ENCODE data around the gene RNASEH2B. TPM values are rescaled to one million over a fixed set of nuclear protein-coding genes. Genes with fewer than 3 reads are reported as not detected.

RNASEH2B gene
- total RNA-seq, 1 experiment from 2014 or later: 60.2 TPM

DNA sequence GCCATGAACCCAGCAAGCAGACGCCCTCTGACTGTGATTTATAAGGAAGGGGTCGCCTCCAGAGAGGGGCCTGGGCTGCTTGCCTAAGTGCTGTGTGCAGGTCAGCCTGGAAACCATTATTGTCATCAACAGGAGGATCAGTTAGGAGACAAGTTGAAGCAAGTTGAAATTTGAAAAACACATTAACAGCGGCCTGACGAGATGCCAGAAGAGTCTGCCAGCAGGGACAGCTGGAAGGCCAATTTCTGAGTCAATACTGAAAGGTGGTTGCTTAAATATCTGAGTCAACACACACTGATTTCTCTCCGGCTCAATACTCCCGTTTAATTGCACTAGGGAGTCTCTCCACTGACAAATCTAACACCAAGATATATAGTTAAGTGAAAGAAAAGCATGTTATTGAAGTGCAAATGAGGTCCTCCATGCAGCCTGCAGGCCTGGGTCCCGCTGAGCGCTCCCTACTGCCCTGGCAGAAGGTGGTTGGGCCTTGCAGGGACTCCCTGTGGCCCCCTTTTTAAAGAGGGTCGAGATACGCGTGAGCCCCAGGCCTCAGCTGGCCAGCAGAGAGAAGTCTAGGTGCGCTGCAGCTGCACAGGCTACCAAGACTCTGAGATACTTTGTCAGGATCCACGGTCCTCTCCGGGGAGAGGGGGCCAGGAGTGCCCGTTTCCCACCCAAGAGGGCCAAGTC, 91.1 kb downstream of the RNASEH2B start:
- Histone ChIP-seq H3K27me3 (replicated peaks; ENCODE audit: control insufficient read depth, insufficient read depth, low read length) (no peaks in the 10 kb centered on the region), H3K4me1 (peaks cover 22% of the 10 kb centered on the region), H3K9me3 (no peaks in the 10 kb centered on the region), H3K36me3 (ENCODE audit: control insufficient read depth, insufficient read depth, low read length) (no peaks in the 10 kb centered on the region), H3K4me3 (ENCODE audit: low read depth, low read length) (no peak overlapping the region)
- Mint-ChIP-seq H3K36me3 (ENCODE audit: insufficient read depth, unreplicated experiment) (no peaks in the 10 kb centered on the region), H3K9me3 (ENCODE audit: unreplicated experiment) (no peaks in the 10 kb centered on the region), H3K27me3 (ENCODE audit: insufficient read depth, unreplicated experiment) (no peaks in the 10 kb centered on the region), H3K4me3 (ENCODE audit: unreplicated experiment) (no peak overlapping the region), H3K4me1 (ENCODE audit: low read depth, unreplicated experiment) (no peaks in the 10 kb centered on the region), H3K27ac (ENCODE audit: unreplicated experiment) (no peak overlapping the region)
- TF ChIP-seq, protein P1, sequence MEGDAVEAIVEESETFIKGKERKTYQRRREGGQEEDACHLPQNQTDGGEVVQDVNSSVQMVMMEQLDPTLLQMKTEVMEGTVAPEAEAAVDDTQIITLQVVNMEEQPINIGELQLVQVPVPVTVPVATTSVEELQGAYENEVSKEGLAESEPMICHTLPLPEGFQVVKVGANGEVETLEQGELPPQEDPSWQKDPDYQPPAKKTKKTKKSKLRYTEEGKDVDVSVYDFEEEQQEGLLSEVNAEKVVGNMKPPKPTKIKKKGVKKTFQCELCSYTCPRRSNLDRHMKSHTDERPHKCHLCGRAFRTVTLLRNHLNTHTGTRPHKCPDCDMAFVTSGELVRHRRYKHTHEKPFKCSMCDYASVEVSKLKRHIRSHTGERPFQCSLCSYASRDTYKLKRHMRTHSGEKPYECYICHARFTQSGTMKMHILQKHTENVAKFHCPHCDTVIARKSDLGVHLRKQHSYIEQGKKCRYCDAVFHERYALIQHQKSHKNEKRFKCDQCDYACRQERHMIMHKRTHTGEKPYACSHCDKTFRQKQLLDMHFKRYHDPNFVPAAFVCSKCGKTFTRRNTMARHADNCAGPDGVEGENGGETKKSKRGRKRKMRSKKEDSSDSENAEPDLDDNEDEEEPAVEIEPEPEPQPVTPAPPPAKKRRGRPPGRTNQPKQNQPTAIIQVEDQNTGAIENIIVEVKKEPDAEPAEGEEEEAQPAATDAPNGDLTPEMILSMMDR (IDR thresholded peaks at IDR 0.05; ENCODE audit: insufficient read depth in 1 of 2, low read depth in 1 of 2, low read length in 1 of 2, severe bottlenecking in 1 of 2, unreplicated experiment in 1 of 2): no peak
- CTCF ChIA-PET: no interaction called here
- no peak for DNase-seq
- intact Hi-C loops (cut with micrococcal nuclease; ENCODE audit: unreplicated experiment): no loop called here
- POLR2A ChIA-PET: no interaction called here
- BruUV-seq (replicated peaks): no TSS peak

DNA sequence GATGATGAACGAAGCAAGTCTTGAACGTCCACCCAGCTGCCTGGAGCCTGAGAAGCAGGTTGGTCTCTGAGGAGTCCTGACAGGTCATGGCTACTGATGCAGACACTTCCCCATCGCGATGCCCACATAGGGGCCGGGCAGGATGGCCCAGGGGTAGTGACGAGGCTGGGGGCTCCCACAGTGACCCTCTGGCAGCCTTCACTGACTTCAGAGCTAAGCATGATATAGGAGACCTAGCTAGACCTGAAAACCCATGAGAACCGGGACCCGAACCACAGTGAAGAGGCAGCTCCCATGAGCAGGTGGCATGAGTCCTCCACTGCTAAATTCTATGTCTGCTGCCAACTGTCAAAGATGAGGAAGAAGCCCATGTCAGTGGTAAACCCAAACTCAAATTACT, 91.7 kb downstream of the RNASEH2B start:
- intact Hi-C loops (cut with micrococcal nuclease; ENCODE audit: unreplicated experiment): no loop called here
- no peaks in the 10 kb centered on the region for H3K4me1 Mint-ChIP-seq (ENCODE audit: low read depth, unreplicated experiment)
- H3K4me3 Mint-ChIP-seq (ENCODE audit: unreplicated experiment): no peak overlapping the region
- H3K27ac Mint-ChIP-seq (ENCODE audit: unreplicated experiment): no peak overlapping the region
- Histone ChIP-seq H3K4me3 (ENCODE audit: low read depth, low read length) (no peak overlapping the region), H3K27me3 (replicated peaks; ENCODE audit: control insufficient read depth, insufficient read depth, low read length) (no peaks in the 10 kb centered on the region), H3K9me3 (no peaks in the 10 kb centered on the region), H3K36me3 (ENCODE audit: control insufficient read depth, insufficient read depth, low read length) (no peaks in the 10 kb centered on the region), H3K4me1 (peaks cover 22% of the 10 kb centered on the region)
- no peaks in the 10 kb centered on the region for H3K27me3 Mint-ChIP-seq (ENCODE audit: insufficient read depth, unreplicated experiment)
- no peak for DNase-seq
- H3K36me3 Mint-ChIP-seq (ENCODE audit: insufficient read depth, unreplicated experiment): no peaks in the 10 kb centered on the region
- TF ChIP-seq, protein P1 (IDR thresholded peaks at IDR 0.05; ENCODE audit: insufficient read depth in 1 of 2, low read depth in 1 of 2, low read length in 1 of 2, severe bottlenecking in 1 of 2, unreplicated experiment in 1 of 2): no peak
- ChIA-PET POLR2A (no interaction called here), CTCF (no interaction called here)
- H3K9me3 Mint-ChIP-seq (ENCODE audit: unreplicated experiment): no peaks in the 10 kb centered on the region
- no TSS peak for BruUV-seq (replicated peaks)

DNA sequence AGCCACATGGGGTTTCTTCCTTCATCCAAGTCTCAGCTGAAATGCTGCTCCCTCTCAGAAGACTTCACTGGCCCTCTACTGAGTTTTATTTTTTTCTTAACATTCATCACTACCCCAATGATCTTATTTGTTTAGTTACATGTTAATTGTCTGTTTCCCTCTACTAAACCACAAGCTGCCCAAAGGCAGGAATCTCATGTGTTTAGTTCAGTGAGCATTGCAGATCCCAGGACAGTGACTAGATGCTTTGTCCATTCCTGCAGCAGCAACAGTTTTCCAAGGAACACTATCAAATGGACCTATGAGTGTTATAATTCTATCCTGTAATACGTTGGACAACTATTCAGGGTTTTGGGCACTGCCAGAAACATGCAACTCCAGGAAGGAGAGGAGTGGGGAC, 93.1 kb downstream of the RNASEH2B start:
- BruUV-seq (replicated peaks): no TSS peak
- Mint-ChIP-seq H3K9me3 (ENCODE audit: unreplicated experiment) (no peaks in the 10 kb centered on the region), H3K4me3 (ENCODE audit: unreplicated experiment) (no peak overlapping the region), H3K36me3 (ENCODE audit: insufficient read depth, unreplicated experiment) (no peaks in the 10 kb centered on the region), H3K27me3 (ENCODE audit: insufficient read depth, unreplicated experiment) (no peaks in the 10 kb centered on the region), H3K4me1 (ENCODE audit: low read depth, unreplicated experiment) (no peaks in the 10 kb centered on the region), H3K27ac (ENCODE audit: unreplicated experiment) (no peak overlapping the region)
- no peak overlapping the region for H3K4me3 ChIP-seq (ENCODE audit: low read depth, low read length)
- TF ChIP-seq, protein P1 (IDR thresholded peaks at IDR 0.05; ENCODE audit: insufficient read depth in 1 of 2, low read depth in 1 of 2, low read length in 1 of 2, severe bottlenecking in 1 of 2, unreplicated experiment in 1 of 2): no peak
- no peaks in the 10 kb centered on the region for H3K9me3 ChIP-seq
- intact Hi-C loops (cut with micrococcal nuclease; ENCODE audit: unreplicated experiment): no loop called here
- DNase-seq: no peak
- no peaks in the 10 kb centered on the region for H3K27me3 ChIP-seq (replicated peaks; ENCODE audit: control insufficient read depth, insufficient read depth, low read length)
- POLR2A ChIA-PET: no interaction called here
- no peaks in the 10 kb centered on the region for H3K36me3 ChIP-seq (ENCODE audit: control insufficient read depth, insufficient read depth, low read length)
- CTCF ChIA-PET: no interaction called here
- H3K4me1 ChIP-seq: peaks cover 33% of the 10 kb centered on the region

Measured in Caco-2 (cell line).